GM12891 (cell line): ENCODE results near the gene NPTX2.

Experiments used
- DNase-seq: peaks from one replicate; pipeline ENCODE4 v3.0.0; 2011; ENCODE audit warnings: low spot score; ENCODE audit not compliant: insufficient read length
- FAIRE-seq: peaks from 2 replicates; lab custom pipeline; 2011; peaks lifted over from hg19 to GRCh38; lab: Jason Lieb, UNC
- PAX5 ChIP-seq: IDR thresholded peaks from 2 replicates; pipeline ENCODE4 v1.6.1; 2011; ENCODE audit warnings: low read length, moderate library complexity, mild to moderate bottlenecking; ENCODE audit not compliant: insufficient read depth, severe bottlenecking
- POLR2A ChIP-seq: IDR thresholded peaks from 2 replicates; pipeline ENCODE4 v1.6.1; 2011; ENCODE audit warnings: low read depth, low read length, control low read depth
- POLR2AphosphoS5 ChIP-seq: IDR thresholded peaks from 2 replicates; pipeline ENCODE4 v1.6.1; 2011; ENCODE audit warnings: low read depth, low read length, control low read depth
- POU2F2 ChIP-seq: IDR thresholded peaks from 2 replicates; pipeline ENCODE4 v1.6.1; 2011; ENCODE audit warnings: low read depth, mild to moderate bottlenecking, control low read depth, low read length, moderate library complexity
- SPI1 ChIP-seq: IDR thresholded peaks from 2 replicates; pipeline ENCODE4 v1.6.1; 2011; ENCODE audit warnings: low read depth, low read length, control low read depth
- TAF1 ChIP-seq: IDR thresholded peaks from 2 replicates; pipeline ENCODE4 v1.6.1; 2011; ENCODE audit warnings: low read depth, low read length, control low read depth

The NPTX2 gene

GRCh38 chr7:98669329-98670000 lies 52.4 kb downstream of the NPTX2 start:
- FAIRE-seq (no peak), DNase-seq (no peak)
- no peak for TF ChIP-seq POU2F2
- no peak for TF ChIP-seq POLR2AphosphoS5
- TF ChIP-seq SPI1, result no peak
- TF ChIP-seq TAF1, result no peak
- no peak for TF ChIP-seq PAX5
- no peak for TF ChIP-seq POLR2A

DNA sequence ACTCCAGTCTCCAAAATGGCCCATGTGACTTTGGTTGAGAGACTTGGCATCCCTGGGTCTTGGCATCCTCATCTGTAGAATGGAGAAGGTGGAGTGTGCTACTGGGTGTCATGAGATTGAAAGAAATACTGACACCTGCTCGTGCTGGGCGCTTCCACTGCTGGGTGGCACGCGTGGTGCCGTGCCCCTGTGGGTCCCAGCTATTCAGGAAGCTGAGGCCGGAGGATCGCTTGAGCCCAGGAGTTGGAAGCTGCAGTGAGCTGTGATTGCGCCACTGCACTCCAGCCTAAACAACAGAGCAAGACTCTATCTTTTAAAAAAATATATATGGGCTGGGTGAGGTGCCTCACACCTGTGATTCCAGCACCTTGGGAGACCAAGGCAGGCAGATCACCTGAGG lies 53.1 kb downstream of the NPTX2 start:
- TF ChIP-seq POLR2A, result no peak
- no peak for TF ChIP-seq SPI1
- TF ChIP-seq POLR2AphosphoS5, result no peak
- TF ChIP-seq PAX5, result no peak
- TF ChIP-seq TAF1, result no peak
- TF ChIP-seq POU2F2, result no peak
- DNase-seq (no peak), FAIRE-seq (no peak)

- FAIRE-seq (no peak), DNase-seq (no peak)
- TF ChIP-seq TAF1, result no peak
- TF ChIP-seq PAX5, result no peak
- TF ChIP-seq POLR2A, result no peak
- TF ChIP-seq SPI1, result no peak
- TF ChIP-seq POLR2AphosphoS5, result no peak
- no peak for TF ChIP-seq POU2F2
Measured at GRCh38 chr7:98671733-98672331, 54.7 kb downstream of the NPTX2 start.

DNA sequence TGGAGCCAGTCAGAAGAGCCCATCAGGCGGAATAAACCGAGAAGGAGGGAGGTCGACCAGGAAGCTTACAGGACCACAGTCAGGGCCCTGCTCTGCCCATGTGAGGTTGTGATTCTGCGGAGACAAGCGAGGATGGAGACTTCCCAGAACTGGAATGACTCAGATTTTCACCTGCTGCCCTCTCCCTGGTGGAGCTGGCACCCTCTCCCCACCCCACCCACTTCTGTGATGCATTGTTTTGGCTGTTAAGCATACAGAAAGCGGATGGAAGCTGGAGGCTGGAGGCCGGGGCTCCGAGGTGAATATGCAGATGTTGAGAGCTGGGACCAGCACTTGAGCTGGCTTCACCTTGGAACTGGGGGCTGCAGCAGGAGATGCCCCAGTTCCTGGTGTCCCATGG lies 57.4 kb downstream of the NPTX2 start:
- TF ChIP-seq TAF1 (no peak), POLR2AphosphoS5 (no peak), POLR2A (no peak)
- FAIRE-seq, result no peak
- DNase-seq, result no peak

GRCh38 chr7:98674881-98675280 lies 57.8 kb downstream of the NPTX2 start:
- FAIRE-seq, result no peak
- TF ChIP-seq POLR2AphosphoS5 (no peak), SPI1 (no peak), POLR2A (no peak), POU2F2 (no peak), PAX5 (no peak)
- DNase-seq, result no peak

DNA sequence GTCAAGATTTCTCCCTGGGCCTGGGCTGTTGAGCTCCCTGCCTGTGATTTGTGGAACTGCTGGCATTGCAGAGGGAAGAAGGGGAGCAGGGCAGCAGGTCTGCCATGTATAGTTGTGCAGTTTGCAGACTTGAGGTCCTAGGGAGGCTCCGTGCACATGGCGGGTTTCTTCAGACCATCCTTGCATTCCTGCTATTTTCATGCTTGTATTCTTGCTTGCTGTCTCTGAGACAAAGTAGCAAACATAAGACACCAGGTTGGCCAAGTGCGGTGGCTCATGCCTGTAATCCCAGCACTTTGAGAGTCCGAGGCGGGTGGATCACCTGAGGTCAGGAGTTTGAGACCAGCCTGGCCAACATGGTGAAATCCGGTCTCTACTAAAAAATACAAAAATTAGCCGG lies 61.1 kb downstream of the NPTX2 start:
- TF ChIP-seq POLR2A, result no peak
- no peak for TF ChIP-seq PAX5
- TF ChIP-seq POU2F2, result no peak
- no peak for TF ChIP-seq SPI1
- TF ChIP-seq POLR2AphosphoS5, result no peak
- TF ChIP-seq TAF1, result no peak
- FAIRE-seq (no peak), DNase-seq (no peak)
